NCI-H510A (cell line): ENCODE measurements around the gene MICA.
"Not testable (repeated sequence)": the region's sequence is repeated elsewhere in the genome, so short reads cannot be mapped to it uniquely, and the experiment has no call there.

Experiments
- DNase-seq: peaks from one replicate; lab custom pipeline; 2025; lab: John Stamatoyannopoulos, UW

Gene MICA

DNA sequence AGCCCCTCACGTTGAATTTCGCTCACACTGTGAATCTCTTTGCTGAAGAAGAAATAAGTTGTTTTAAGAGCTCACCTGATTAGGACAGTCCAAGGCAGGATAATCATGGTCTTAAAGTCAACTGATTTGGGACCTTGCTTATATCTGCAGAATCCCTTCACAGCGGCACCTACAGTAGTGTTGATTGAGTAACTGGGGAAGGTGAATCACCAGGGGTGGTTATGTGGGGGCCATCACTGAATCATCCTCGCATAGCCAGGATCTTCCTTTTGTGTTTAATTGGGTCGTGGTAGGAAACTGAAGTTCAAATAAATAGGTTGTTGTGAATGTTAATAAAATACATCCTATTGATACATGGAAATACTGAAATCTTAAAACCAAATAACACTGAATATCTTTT, 20.2 kb upstream of the MICA start:
- no peak for DNase-seq

DNA sequence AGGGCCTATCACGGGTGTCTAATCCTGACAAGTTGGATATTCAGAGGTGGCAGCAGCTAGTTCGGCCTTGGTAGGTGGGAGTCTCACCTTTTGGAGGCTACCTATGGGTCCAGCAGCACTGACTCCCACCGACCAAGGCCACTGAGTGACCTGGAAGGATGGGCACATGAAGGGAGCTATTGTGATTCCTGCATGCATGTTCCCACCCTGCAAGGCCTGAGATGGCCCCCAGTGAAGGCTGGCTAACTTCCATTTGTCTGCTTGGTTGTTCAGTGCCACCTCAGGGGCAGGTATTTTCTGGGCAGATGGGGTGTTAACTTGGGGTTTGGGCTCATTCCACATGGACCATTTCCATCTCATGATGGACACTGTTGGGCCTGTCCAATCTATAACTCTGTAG, 18.4 kb upstream of the MICA start:
- no peak for DNase-seq

DNA sequence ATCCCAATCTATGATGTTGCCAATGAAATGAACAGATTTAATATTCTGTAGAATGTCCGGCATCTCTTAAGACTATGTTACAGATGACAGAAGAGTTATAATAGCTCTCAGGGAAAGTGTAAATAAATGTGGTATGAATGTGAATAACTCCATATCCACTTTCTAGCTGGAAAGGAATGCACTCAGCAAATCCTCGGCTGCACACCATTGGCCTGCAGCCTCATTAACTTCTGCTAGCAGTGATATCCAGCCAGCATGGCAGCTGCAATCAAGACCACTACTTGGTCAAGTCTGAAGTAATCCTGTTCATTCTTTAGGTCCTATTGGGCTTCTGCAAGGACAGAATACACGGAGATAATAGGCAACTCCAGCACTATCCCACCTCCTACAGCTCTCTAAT, 17.3 kb upstream of the MICA start:
- DNase-seq = no peak

GRCh38 chr6:31386977-31387376, 16.4 kb upstream of the MICA start:
- DNase-seq = no peak

DNA sequence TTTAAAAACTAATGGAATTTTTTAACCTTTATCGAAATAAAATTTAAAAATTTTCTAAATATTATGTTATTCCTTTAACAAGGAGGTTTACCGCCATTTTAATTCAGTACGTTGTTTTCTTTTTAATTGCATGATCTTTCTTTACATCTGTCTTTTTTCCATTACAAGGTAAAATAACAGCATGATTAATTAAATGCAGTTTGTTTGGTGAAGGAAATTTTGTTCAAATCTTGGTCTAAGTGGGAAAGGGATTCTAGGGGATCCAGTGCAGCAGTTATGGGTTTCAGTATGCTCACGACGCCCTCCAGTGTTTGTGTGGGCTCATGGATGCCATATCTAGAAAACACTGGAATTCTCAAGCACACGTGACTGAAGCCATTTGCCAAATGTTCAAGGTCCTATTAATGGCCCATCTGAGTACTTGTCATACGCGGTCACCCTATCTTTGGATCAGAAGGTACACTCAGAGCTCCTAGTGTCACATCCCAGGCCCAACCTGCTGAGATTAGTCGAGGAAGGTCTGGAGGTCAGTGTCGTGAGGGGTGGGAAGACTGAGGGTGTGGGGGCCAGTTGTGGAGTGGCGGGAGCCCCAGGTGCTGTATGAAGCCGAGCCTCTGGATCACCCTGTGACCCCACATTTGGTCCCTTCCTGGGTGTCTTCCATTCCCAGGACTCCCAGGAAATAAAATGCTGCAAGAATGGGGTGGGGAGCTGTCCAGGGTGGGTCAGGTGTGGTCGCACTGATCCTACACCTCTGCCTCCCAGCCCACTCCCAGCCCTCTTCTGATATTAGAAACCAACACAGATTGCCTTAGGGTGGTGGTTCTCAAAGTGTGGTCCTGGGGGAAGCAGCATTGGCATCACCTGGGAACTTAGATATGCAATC, 14.2 kb upstream of the MICA start:
- not testable (repeated sequence) for DNase-seq

DNA sequence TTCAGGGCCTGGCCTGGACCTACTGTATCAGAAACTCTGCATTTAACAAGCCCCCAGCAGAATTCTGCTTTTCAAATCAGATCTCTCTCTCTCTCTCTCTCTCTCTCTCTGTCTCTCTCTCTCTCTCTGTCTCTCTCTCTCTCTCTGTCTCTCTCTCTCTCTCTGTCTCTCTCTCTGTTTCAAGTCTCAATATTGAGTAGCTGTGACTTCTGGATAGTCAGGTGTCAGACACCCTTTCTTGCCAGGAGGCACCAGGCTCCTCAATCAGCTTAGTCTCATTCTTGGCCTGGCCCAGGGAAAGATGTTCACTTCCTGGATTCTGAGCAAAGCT, 13.6 kb upstream of the MICA start:
- not testable (repeated sequence) for DNase-seq

- no peak for DNase-seq
These were observed 9.5 kb upstream of the MICA start for GRCh38 chr6:31393932-31394331.

DNA sequence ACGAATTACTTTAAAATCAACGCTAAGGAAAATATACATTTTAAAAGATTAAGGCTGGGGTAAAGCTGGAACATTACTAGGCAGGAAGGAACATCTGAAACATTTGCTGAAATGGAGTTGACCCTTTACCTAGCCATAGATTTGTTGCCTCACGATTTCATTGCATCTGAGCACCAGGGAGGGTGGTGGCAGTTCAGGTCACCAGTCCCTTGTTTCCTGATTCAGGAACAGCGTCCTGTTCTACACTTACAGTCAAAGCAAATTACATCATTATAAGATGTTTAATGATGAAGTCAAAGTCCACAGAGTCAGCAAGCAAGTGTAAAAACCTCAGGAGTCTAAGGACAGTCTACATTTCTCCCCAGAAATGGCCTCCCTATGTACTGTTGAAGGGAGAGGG, 9.0 kb upstream of the MICA start:
- DNase-seq = no peak

DNA sequence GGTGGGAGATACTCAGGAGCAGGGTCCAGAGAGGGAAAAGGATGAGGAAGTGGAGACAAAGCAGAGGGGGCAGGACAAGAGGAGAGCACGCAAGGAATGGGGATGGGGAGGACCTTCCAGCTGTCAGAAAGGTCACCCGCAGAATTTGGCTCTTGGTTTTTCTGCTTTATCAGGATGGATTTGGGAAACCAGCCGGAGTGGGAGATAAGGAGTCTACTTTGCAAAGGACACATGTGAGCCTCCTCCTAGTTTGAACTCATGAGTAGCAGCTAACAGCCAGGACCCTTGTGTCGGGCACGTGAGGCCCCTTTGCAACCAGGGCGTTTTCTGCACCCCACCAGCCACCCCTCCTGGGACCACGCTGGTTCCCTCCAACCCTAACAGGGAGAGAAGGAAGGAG, 7.6 kb upstream of the MICA start:
- no peak for DNase-seq

GRCh38 chr6:31396422-31397152, 6.8 kb upstream of the MICA start:
- DNase-seq = peak; percentile 14

GRCh38 chr6:31397153-31397499, 6.3 kb upstream of the MICA start:
- not testable (repeated sequence) for DNase-seq

DNA sequence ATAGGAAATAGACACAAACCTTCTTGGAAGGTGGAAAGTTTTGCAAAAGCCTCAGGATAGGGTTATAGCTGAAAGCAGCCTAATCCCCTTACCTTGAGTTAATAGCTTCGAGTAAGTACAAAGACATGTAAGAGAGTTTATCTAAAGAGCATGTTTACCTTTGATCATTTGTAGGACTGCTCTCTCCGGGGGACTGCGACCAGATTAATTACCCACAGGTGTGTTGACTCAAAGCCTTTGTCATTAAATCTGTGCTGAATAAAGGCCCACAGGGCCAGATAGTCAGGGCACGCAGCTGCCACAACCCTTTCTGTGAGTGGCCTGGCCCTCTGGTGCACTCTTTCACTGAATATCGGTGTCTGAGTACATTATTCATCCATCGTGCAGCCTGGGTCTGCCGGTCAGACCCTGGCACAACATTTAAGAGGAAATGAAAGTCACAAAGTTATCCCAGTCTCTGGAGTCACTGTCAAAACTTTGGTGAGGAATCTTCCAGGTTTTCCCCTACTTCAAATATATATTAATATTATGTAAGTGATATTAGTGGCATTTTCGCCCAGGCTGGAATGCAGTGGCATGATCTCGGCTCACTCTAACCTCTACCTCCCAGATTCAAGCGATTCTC, 5.4 kb upstream of the MICA start:
- no peak for DNase-seq

DNA sequence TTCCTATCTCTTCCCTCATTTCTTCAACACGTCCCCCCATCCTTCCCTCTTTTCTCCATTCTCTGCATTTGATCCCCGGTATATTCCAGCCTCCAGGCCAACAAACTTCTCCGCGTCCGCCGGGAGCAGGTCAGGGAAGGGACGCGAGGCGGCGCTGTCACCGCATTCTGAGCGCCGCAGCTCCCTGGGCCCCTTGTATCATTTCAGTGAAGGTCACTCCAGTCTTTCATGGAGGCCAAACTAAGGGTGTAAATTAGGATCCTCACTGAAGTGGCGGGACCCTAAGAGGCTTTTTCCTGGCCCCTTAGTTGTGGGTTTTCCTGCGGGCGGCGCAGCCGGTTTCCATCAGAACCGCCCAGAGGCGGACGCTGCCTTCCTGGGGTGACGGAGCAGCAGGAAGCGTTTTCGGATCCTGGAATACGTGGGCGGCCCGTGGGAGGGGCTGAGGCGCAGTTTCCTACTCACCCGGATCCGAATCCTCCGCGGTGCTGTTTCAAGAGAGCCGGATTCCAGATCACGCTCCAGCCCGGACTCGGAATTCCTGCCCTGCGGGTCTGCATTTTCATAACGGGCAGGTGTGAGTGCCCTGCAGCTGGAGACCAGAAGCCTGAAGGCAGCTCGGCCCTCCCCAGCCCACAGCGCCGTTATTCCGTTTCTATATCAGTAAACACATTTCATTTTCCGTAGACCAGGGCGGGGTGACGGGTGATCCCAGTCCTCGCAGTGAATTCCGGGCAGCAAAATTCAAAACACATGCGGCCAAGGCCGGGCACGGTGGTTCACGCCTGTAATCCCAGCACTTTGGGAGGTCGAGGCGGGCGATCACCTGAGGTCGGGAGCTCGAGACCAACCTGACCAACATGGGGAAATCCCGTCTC, 3.6 kb upstream of the MICA start:
- DNase-seq = no peak

DNA sequence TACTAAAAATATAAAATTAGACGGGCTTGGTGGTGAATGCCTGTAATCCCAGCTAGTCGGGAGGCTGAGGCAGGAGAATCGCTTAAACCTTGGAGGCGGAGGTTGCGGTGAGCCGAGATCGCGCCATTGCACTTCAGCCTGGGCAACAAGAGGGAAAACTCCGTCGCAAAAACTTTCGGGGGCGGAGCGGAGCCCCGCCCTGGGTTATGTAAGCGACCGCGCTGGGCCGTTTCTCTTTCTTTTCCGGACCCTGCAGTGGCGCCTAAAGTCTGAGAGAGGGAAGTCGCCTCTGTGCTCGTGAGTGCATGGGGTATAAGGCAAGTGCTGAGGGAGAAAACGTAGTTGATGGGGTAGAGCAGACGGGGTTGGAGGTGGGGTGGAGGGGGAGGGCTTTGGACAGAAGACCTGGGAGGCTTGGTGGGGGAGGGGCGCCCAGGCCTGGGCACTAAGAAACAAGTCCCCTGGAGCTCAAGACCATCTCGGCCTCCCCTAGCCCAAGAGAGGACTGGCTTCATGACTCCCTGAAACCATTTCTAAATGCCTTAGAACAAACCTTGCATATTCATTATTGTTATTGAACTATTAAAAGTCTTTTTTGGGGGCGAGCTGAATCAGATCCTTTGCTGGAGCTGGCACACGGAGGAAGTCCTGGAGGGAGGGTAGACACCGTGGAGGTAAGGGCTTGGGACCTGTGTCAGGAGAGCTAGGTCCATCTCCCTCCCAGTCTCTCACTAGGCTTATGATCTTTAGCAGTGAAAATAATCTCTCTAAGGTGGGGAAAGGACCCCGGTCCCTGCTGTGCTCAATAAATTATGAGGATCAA, 2.7 kb upstream of the MICA start:
- DNase-seq = no peak

DNA sequence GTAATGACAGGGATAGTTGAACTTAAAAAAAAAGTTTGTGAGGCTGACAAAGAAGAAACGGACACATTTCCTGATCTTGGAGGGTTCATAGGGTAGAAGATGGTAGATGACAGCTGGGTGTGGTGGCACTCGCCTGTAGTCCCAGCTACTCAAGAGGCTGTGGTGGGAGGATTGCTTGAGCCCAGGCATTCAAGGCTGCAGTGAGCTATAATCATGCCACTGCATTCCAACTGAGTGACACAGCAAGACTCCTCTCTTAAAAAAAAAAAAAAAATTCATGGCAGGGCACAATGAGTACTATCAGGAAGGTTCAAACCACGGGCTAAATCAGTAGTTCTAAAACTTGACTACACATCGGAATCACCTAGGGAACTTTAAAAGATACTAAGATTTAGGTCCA, 2.0 kb upstream of the MICA start:
- DNase-seq = no peak

DNA sequence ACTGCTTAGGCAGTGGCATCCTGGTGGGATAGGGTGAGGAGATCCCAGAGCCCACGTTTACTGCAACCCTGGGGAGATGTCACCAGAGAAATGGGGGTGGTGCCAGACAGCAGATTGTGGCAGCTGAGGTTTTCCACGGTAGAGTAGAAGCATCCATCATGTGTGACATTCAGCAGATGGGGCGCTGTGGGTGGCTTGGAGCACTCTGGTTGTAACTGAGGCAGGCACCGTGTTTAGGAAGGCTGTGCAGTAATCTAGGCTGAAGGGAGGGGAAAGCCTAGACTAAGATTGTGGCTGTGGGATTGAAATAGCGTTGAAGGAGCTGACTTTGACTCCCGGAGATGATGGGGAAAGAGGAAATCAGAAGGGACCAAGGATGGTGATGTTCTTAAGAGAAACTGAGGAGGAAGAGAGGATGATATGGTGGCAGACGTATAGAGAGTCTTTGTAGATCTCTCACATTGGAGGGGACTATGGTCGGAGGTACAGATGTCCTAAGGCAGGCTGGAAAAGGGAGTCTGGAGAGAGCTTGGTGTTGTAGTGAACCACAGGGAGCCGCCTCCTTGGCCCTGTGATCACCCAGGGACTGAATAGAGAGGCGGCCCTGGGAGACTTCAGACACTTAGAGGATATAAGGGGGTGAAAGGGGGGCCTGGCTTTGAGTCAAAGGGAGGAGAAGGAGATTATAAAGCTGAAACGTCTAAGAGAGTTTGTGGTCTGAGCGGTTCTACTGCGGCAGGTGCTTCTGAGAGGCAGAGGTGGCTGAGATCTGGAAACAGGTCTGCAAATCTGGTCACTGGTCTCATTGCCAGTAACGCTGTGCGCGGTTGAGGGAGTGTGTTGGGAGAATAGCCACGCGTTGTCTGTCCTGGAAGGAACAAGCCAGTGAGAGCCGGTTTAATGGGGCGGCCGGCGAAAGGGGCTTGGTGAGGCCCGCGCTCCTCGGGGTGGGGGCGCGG, 792 bp upstream of the MICA start:
- DNase-seq = no peak

- DNase-seq = not testable (repeated sequence)
These were observed 618 bp downstream of the MICA start for GRCh38 chr6:31404061-31404364.

- DNase-seq = no peak
These were observed 2.6 kb downstream of the MICA start for GRCh38 chr6:31405996-31406395.

GRCh38 chr6:31407699-31408098, 4.3 kb downstream of the MICA start:
- no peak for DNase-seq

DNA sequence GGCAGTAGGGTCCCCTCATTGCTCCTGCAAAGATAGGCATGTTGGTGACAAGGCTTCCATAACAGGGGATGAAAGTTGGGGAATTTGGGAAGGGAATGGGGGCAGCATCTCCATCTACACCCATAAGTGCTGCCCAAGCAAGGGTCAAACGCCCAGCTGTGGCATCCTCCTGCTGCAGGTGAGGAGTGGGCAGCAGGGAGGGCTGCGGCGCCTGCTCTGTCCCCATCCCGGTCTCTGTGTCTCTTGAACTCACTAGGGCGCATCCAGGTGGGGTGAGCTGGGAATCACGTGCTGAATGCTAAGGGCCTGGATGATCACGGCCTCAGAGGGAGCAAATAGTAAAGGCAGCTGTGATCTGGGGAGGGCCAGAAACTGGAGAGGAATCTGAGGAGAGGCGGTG, 9.1 kb downstream of the MICA start:
- DNase-seq = no peak
